GF-D8 (cell line): ENCODE data around the gene SRM.
"Not testable (repeated sequence)": the region's sequence is repeated elsewhere in the genome, so short reads cannot be mapped to it uniquely, and the experiment has no call there.

ENCODE experiments used
- DNase-seq: peaks from one replicate; lab custom pipeline; 2025; lab: John Stamatoyannopoulos, UW

Gene SRM

GRCh38 chr1:11019358-11019757, 40.5 kb downstream of the SRM start:
- DNase-seq = not testable (repeated sequence)

- DNase-seq = no peak
Observed at GRCh38 chr1:11013160-11013531, 46.7 kb downstream of the SRM start.

GRCh38 chr1:11012260-11013159, 47.3 kb downstream of the SRM start, which contains the start of gene TARDBP:
Gene TARDBP, plus strand, starts transcription at chr1:11012654. Its CDS starts 1,074 bp downstream, at chr1:11013728.
- DNase-seq = peak; percentile 61
